Activated naive CD4-positive, alpha-beta T cell treated with anti-CD3 and anti-CD28 coated beads, Interleukin-2, amount 50 U/mL, for 16 hours (primary cell): Measurements from ENCODE around the gene SRSF1.
"Not testable (repeated sequence)": the region's sequence is repeated elsewhere in the genome, so short reads cannot be mapped to it uniquely, and the experiment has no call there.

Experiments
- DNase-seq: peaks from one replicate; pipeline ENCODE4 v3.0.0-alpha.2; 2020

The SRSF1 gene, protein sequence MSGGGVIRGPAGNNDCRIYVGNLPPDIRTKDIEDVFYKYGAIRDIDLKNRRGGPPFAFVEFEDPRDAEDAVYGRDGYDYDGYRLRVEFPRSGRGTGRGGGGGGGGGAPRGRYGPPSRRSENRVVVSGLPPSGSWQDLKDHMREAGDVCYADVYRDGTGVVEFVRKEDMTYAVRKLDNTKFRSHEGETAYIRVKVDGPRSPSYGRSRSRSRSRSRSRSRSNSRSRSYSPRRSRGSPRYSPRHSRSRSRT

GRCh38 chr17:58006924-58007780, at the start of gene SRSF1:
Gene SRSF1 (minus strand): TSS chr17:58007246. CDS start chr17:58007137, 109 bp downstream.
- DNase-seq: peak; percentile 97

DNA sequence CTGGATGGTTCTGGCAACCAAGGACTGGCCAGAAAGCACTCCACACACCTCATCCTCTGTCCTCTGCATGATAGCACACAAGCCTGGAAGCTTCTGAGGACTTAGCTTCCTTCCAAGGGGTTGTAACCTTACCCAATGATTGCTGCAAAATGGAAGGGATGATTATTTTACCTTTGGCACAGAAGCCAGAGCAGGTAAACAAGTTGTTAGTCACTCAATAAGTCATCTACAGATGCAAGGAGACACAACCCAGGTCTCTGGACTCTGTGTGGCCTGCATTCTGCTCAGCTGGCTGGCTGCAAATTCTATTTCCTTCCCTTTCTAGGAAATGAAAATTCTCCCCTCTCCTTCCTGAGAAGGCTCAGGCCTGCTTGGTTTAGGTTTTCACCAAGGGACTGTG, 49.4 kb upstream of the SRSF1 start:
- no peak for DNase-seq

GRCh38 chr17:58054641-58055040, 47.6 kb upstream of the SRSF1 start:
- DNase-seq: no peak

- DNase-seq: peak; percentile 38
Measured at GRCh38 chr17:58052945-58053715, 46.1 kb upstream of the SRSF1 start.

DNA sequence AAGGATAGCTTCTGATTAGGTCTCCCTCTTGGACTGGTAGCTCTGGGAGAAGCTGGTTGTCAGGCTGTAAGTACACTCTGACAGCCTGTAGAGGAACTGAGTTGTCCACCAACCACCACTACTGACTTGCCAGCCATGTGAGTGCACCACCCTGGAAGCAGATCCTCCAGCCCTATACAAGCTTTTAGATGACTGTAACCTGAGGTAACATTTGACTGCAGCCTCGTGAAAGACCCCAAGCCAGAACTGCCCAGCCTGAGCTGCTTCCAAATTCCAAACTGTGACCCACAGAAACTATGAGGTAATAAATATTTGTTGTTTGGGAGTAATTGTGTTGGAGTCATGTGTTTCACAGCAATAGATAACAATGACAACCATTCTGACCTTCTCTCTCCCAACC, 45.4 kb upstream of the SRSF1 start:
- no peak for DNase-seq

DNA sequence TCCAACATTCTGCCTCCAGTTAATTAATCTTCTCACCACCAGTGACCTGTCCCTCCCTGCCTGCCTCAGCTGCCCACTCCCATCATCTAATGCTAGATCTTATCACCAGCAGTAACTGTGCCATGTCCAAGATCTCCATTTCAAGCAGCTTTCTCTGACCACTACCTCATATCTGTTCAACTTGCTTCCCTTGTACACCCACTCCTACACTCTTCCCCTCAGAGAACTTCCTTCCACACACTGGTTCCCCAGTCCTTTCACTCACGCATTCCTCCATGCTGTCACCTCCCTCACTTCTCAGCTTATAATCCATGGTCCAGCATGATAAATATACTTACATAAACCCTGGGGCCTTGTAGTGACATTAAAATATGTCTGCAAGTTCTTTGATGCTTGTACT, 44.4 kb upstream of the SRSF1 start:
- DNase-seq: no peak

DNA sequence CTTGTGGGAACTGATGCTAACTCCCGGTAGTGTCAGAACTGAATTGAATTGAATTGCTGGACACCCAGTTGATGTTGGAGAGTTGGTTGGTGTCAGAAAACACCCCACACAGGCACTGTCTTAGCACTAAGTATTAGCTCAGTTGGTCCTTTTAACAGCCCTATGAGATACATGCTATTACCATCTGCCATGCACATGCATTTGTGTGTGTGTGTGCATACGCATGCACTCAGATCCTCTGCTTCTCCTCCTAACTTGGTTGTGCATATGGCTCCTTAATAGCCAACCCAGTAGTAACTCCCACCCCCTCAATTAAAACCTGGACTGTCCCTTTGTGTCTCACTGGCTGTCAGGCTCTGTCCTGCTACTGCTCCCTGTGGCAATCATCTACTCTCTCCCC, 43.9 kb upstream of the SRSF1 start:
- DNase-seq: no peak

- DNase-seq: no peak
Measured at GRCh38 chr17:58049533-58049932, 42.5 kb upstream of the SRSF1 start.

GRCh38 chr17:58047376-58048150, 40.5 kb upstream of the SRSF1 start:
- DNase-seq: no peak

- DNase-seq: no peak
Measured at GRCh38 chr17:58046239-58047094, 39.4 kb upstream of the SRSF1 start.

- not testable (repeated sequence) for DNase-seq
Measured at GRCh38 chr17:58044256-58044655, 37.2 kb upstream of the SRSF1 start.

DNA sequence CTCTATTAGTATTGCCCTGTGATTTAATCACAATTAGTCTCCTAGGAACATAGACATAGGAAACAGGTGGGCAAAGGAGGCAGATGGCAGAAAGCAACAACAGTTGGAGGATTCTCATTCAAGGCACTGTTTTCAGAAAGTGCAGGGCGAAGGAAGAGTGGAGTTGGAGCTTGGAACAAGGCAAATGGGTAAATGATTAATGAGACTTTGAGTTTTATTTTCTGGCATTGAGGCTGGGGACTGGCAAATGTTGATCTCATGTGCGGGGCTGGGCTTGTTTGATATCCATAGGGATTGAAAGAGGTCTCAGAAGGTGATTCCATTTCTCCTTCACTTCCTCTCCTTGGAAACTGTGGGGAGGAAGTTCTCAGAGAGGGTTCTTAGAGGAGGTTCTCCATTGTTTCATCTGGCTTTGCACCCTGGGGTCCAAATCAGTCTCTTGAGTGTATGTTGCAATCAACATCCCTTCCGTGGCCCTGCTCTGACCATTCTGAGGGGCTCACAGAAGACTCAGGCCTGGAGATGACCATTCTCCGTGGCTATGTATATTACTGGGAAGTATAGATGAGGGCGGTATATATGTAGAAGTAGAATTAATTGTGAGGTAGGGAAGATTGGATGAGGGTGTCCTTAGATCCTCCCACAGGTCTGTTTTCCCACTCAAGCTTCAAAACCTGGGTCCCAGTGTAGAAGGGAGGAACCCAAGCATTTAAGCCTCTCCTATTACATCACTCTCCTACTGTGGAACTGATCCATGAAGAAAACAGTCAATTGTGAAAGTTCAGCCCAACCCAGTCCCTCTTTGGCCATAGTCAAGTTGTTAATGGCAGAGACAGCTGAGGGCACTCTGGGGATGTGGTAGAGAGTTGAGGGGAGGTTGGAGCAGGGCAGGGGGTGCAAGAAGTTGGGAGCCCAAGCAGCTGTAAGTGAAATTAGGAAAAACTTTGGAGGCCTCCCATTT, 36.5 kb upstream of the SRSF1 start:
- DNase-seq: no peak

- no peak for DNase-seq
Measured at GRCh38 chr17:58041161-58041560, 34.1 kb upstream of the SRSF1 start.

DNA sequence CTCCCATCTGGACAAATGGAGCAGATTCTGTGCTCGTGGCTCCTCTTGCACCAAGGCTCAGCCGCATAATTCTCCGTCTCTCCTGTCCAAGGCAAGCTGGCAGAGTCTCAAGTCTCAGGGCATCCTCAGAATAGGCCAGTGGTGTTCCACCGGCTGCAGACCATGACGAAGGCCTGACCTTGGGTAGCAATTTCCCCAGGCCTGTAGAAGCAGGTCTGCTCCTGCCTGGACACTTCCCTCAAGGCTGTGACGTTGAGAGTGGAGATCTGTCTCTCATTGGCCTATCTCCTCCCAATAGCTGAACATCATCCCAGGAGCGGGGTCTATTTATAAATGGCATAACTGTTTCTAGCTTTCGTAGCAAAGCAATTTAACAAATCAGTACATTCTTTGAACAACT, 33.3 kb upstream of the SRSF1 start:
- no peak for DNase-seq

DNA sequence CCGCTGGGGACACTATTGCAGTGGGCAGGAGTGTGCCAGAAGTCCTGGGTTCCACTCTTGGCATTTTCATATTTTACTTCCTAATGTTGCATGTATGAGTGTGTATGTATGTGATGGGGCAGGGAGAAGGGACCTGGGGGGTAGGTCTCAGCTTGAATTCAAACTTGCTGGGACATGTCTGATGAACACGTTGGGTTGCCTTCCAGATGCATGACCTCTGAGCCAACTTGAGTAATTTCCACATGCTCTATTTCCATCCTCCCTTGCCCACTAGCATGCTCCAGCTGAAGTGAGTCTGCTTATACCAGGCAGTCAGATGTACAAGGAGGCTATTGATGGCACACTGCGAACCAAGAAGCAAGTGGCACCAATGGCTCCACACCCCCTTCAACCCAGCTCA, 32.9 kb upstream of the SRSF1 start:
- DNase-seq: no peak

DNA sequence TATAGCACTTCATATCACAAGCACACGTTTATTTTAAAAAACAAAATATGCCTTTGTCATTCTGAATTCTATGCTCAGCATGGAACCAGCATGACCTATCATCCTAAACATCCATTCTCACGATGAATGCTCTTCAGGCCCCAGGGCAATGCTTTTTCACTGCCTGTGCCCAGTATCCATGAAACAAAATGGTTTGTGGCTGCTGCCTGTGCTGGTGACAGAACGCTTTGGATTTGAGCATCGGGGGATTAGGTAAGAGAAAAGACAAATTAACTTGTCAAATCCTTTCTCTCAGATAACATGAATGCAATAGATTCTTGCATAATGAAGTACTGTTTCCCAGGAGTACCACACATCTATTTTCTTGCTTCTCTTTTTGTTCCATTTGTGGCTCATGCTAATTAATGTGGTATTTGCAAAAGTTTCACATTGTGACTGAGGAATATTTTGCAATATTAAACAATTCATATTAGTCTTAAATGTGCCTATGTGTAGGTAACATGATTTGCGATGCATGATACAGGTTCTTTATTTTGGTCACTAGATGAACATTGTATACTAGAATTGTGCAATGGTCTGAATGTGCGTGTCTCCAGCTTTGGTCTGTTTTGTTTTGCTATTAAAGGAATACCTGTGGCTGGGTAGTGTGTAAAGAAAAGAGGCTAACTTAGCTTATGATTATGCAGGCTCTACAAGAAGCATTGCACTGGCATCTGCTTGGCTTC, 25.8 kb upstream of the SRSF1 start:
- DNase-seq: no peak

DNA sequence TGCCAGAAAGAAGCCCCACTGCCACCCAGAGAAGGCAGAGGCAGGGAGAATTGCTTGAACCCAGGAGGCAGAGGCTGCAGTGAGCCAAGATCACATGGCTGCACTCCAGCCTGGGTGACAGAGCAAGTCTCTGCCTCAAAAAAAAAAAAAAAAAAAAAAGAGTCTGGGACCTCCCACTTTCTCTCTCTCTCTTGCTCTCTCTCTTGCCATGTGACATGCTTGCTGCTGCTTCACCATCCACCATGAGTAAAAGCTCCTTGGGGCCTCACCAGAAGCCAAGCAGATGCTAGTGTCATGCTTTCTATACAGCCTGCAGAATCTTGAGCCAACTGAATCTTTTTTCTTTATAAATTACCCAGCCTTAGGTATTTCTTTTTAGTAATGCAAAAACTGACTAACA, 21.5 kb upstream of the SRSF1 start:
- DNase-seq: no peak

- DNase-seq: no peak
Measured at GRCh38 chr17:58020401-58020800, 13.4 kb upstream of the SRSF1 start.

DNA sequence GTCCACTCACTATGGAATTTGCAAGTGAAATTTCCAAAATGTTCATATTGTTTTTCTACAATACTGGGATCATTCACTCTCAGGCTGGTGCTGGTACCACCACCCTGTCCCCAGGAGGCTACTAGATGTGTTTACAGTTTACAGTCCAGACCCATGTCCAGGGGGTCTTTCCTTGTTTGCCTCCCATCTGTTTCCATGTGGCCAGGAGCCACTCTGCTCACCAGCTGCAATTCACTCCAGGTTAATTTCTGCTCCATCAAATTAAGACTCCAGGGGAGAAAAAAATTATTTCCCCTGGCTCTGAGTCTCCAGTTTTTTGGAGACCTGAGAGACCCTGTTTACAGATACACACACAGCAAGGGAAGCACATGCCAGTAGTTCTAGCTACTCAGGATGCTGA, 12.5 kb upstream of the SRSF1 start:
- DNase-seq: no peak

- DNase-seq: no peak
Measured at GRCh38 chr17:58019039-58019438, 12.0 kb upstream of the SRSF1 start.
